ENCODE measurements around the gene ADAMTS9. TPM values are rescaled to one million over a fixed set of nuclear protein-coding genes. Genes with fewer than 3 reads are reported as not detected.

The ADAMTS9 gene
- total and polyA plus RNA-seq, 2 donors (not counting 3 experiments of a cell fraction or from before 2014, with no cell fraction given), result 6.5 to 23.9 TPM

DNA sequence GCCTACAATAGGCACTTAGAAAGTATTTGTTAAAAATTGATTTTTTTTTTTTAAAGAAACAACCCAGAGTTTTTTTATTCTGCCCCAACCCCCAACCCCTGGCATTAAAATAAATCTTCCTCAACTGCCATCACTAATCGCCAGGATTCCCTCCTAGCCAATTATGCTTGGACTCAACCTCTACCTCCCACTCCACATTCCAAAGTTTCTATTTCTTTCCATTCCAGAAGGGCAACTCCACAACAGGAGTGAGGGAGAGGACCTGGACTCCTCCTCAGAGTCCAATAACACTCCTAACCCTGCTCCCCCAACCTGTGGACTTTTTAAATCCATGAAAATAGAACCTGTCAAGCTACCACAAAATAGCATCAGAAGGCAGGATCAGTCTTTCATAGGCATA is 99.4 kb downstream of the ADAMTS9 start:
- FAIRE-seq (no peak), DNase-seq (ENCODE audit: low read depth, low spot score) (no peak)
- TF ChIP-seq, protein P1, sequence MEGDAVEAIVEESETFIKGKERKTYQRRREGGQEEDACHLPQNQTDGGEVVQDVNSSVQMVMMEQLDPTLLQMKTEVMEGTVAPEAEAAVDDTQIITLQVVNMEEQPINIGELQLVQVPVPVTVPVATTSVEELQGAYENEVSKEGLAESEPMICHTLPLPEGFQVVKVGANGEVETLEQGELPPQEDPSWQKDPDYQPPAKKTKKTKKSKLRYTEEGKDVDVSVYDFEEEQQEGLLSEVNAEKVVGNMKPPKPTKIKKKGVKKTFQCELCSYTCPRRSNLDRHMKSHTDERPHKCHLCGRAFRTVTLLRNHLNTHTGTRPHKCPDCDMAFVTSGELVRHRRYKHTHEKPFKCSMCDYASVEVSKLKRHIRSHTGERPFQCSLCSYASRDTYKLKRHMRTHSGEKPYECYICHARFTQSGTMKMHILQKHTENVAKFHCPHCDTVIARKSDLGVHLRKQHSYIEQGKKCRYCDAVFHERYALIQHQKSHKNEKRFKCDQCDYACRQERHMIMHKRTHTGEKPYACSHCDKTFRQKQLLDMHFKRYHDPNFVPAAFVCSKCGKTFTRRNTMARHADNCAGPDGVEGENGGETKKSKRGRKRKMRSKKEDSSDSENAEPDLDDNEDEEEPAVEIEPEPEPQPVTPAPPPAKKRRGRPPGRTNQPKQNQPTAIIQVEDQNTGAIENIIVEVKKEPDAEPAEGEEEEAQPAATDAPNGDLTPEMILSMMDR (IDR thresholded peaks at IDR 0.05; ENCODE audit: extremely low read depth in 1 of 2, insufficient read depth in 1 of 2, low read depth in 1 of 2, low read length in 2 of 2), result no peak
- TF ChIP-seq MYC (IDR thresholded peaks at IDR 0.05; ENCODE audit: low read depth, low read length), result no peak
- TF ChIP-seq POLR2AphosphoS5 (IDR thresholded peaks at IDR 0.05; ENCODE audit: insufficient read depth, low read depth, low read length), result no peak
- no peak for TF ChIP-seq GATA2 (IDR thresholded peaks at IDR 0.05; ENCODE audit: insufficient read depth, insufficient read length, low read depth, low read length)
- TF ChIP-seq EZH2 (IDR thresholded peaks at IDR 0.05; ENCODE audit: borderline replicate concordance, low read depth, low read length, severe bottlenecking), result no peak
- TF ChIP-seq POLR2A (IDR thresholded peaks at IDR 0.05; ENCODE audit: low read depth, low read length), result no peak
- no peak for TF ChIP-seq FOS (IDR thresholded peaks at IDR 0.05; ENCODE audit: borderline replicate concordance, insufficient read depth, low read length)
- TF ChIP-seq JUN (IDR thresholded peaks at IDR 0.05; ENCODE audit: borderline replicate concordance, insufficient read depth, insufficient read length, low read depth), result no peak
- TF ChIP-seq, protein P2, sequence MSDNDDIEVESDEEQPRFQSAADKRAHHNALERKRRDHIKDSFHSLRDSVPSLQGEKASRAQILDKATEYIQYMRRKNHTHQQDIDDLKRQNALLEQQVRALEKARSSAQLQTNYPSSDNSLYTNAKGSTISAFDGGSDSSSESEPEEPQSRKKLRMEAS (IDR thresholded peaks at IDR 0.05; ENCODE audit: insufficient read depth, insufficient read length), result no peak
- ChIA-PET POLR2A (no interaction called here), CTCF (interaction anchor here (6.9 kb wide), 1 partner anchor 14 kb away, joined by 44 read pairs; no protein-coding TSS in a partner anchor)
- BruUV-seq (replicated peaks), result no TSS peak
- Histone ChIP-seq H3K4me3 (replicated peaks in 1 of 3; ENCODE audit: insufficient read depth in 1 of 3, low read depth in 1 of 3, low read length in 3 of 3) (no peak overlapping the region), H3K9me3 (replicated peaks; ENCODE audit: control insufficient read depth, insufficient read depth, low read length) (no peaks in the 10 kb centered on the region), H3K27ac (ENCODE audit: insufficient read depth, low read depth, low read length) (no peak overlapping the region), H3K4me1 (ENCODE audit: control insufficient read depth, extremely low read depth, insufficient read depth, low read length) (no peaks in the 10 kb centered on the region), H3K36me3 (ENCODE audit: control insufficient read depth in 2 of 2, extremely low read depth in 1 of 2, insufficient read depth in 2 of 2, low read length in 2 of 2) (no peaks in the 10 kb centered on the region), H3K79me2 (ENCODE audit: control insufficient read depth, insufficient read depth, low read length) (no peaks in the 10 kb centered on the region), H4K20me1 (replicated peaks; ENCODE audit: control insufficient read depth, extremely low read depth, insufficient read depth, low read length) (no peaks in the 10 kb centered on the region), H3K9ac (replicated peaks; ENCODE audit: extremely low read depth, insufficient read depth, low read length) (no peak overlapping the region), H3K27me3 (ENCODE audit: control insufficient read depth in 2 of 2, insufficient read depth in 2 of 2, low read length in 2 of 2) (no peaks in the 10 kb centered on the region), H3K4me2 (ENCODE audit: insufficient read depth, low read length) (no peak overlapping the region), H3K9me1 (replicated peaks; ENCODE audit: control insufficient read depth, extremely low read depth, insufficient read depth, low read length) (no peaks in the 10 kb centered on the region), H2AFZ (ENCODE audit: low read depth, low read length) (no peak overlapping the region)
- dilution Hi-C loops (cut with MboI; ENCODE audit: extremely low pct_ligation_motif_present, low sequenced_read_pairs), result no loop called here
- intact Hi-C loops (cut with micrococcal nuclease), result no loop called here
